Body of pancreas (tissue), 4 donors: ENCODE data around the gene FGF14. TPM values are rescaled to one million over a fixed set of nuclear protein-coding genes. Genes with fewer than 3 reads are reported as not detected.
"Not testable (repeated sequence)": the region's sequence is repeated elsewhere in the genome, so short reads cannot be mapped to it uniquely, and the experiment has no call there.

Experiments
- ATAC-seq: fragments of 150-250 bp; one replicate; pipeline ENCODE4 v1.9.1; 2016
- DNase-seq, 4 donors: peaks; one replicate each; pipeline ENCODE4 v3.0.0-alpha.2; 2019
- H3K27ac ChIP-seq, 4 donors: fragments of 200-600 bp; sonication (generic); 1 replicate in 3 of 4; 2 replicates in 1 of 4; pipeline versions ENCODE4 v1.5.1 to v1.6.1; 2016 to 2019; ENCODE audit warnings: mild to moderate bottlenecking in 1 of 4, mixed read lengths in 1 of 4, moderate library complexity in 1 of 4
- H3K27me3 ChIP-seq, 2 donors: fragments of 200-600 bp; sonication (generic); one replicate each; pipeline ENCODE4 v1.6.0; 2016; ENCODE audit warnings: mild to moderate bottlenecking in 1 of 2
- H3K36me3 ChIP-seq, 2 donors: fragments of 200-600 bp; sonication (generic); replicated peaks in 1 of 2; 2 replicates each; pipeline ENCODE4 v1.5.1; 2016; ENCODE audit warnings: low read depth in 2 of 2; ENCODE audit not compliant: insufficient read depth in 1 of 2
- H3K4me1 ChIP-seq: fragments of 200-600 bp; sonication (generic); one replicate; pipeline ENCODE4 v1.6.0; 2016
- H3K4me3 ChIP-seq, 2 donors: fragments of 200-600 bp; sonication (generic); 1 replicate in 1 of 2; 2 replicates in 1 of 2; pipeline ENCODE4 v1.5.1; 2016 to 2019
- H3K9me3 ChIP-seq, 3 donors: fragments of 200-600 bp; sonication (generic); 1 replicate in 2 of 3; 2 replicates in 1 of 3; pipeline ENCODE4 v1.5.1; 2016
- CTCF ChIP-seq, 7 experiments: fragments of 450-650 bp in 4 of 7; fragments of 200-600 bp in 3 of 7; sonication (generic) in 3 of 7; IDR thresholded peaks; one replicate each; pipeline ENCODE4 v1.5.1; 2016 to 2019; ENCODE audit warnings: antibody characterized with exemption in 7 of 7
- POLR2A ChIP-seq, 3 donors: fragments of 450-650 bp; IDR thresholded peaks; one replicate each; pipeline ENCODE4 v1.6.1; 2016; ENCODE audit warnings: antibody characterized with exemption in 3 of 3, mild to moderate bottlenecking in 2 of 3
- WGBS, 2 donors: methylation state at CpG; one replicate each; pipeline ENCODE4 v1.1.5; 2017; 5-methylcytosine and 5-hydroxymethylcytosine counted together
- intact Hi-C: fragments of 100-400 bp; cut with DNase I; formaldehyde crosslinking; loops from one replicate; pipeline ENCODE4 v1.15.1; 2023
- total RNA-seq, 2 donors: library from RNA; depleted of rRNA; stranded (reverse); fragments of >200 nt; gene quantifications; one replicate each; pipeline ENCODE4 v1.1.0, GENCODE V29; 2016

The FGF14 gene
- total RNA-seq, 2 donors from 2014 or later: under 0.01 to 0.52 TPM

DNA sequence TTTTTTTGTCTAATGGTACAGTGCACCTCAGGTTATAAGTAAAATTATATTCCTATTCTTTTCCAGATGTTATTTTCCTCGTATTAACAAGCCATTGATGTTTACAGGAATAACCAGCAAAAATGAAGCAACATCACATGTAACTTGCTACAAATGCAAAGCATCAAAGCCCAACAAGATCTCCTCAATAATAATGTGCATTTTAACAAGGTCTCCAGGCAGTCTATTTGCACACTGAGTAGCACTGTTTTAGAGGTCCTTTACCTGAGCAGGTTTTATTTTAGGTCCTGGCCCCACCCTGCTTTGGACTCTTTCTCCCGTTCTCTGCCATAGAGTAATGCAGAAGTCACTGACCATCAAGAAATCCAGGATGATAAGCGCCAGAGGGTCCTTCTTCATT lies 298.4 kb downstream of the FGF14 start:
- WGBS, 2 donors: 41 to 54% methylated on average over 3 of the region's 3 CpGs
- TF ChIP-seq CTCF (IDR thresholded peaks at IDR 0.05) (no peak), POLR2A (IDR thresholded peaks at IDR 0.05) (no peak)

GRCh38 chr13:102100234-102100633 lies 301.6 kb downstream of the FGF14 start:
- DNase-seq (no peak), ATAC-seq (no peak)
- Histone ChIP-seq H3K4me1 (no peaks in the 10 kb centered on the region), H3K27ac (no peak overlapping the region), H3K36me3 (no peaks in the 10 kb centered on the region), H3K4me3 (no peak overlapping the region), H3K27me3 (no peaks in the 10 kb centered on the region), H3K9me3 (no peaks in the 10 kb centered on the region)
- WGBS, 2 donors: 76 to 83% methylated on average over 3 of the region's 3 CpGs
- intact Hi-C loops: no loop called here
- TF ChIP-seq POLR2A (IDR thresholded peaks at IDR 0.05): no peak
- TF ChIP-seq CTCF (IDR thresholded peaks at IDR 0.05): no peak

More for the DNA sequence above, 298.4 kb downstream of the FGF14 start:
- H3K27me3 ChIP-seq: no peaks in the 10 kb centered on the region
- H3K4me3 ChIP-seq: no peak overlapping the region
- intact Hi-C loops: no loop called here
- ATAC-seq: no peak
- no peaks in the 10 kb centered on the region for H3K4me1 ChIP-seq
- H3K9me3 ChIP-seq: no peaks in the 10 kb centered on the region
- no peak overlapping the region for H3K27ac ChIP-seq
- no peak for DNase-seq
- H3K36me3 ChIP-seq: no peaks in the 10 kb centered on the region

- 16 to 24% methylated on average over 3 to 5 of the region's 5 CpGs for WGBS, 2 donors
- TF ChIP-seq CTCF (IDR thresholded peaks at IDR 0.05): no peak
- TF ChIP-seq POLR2A (IDR thresholded peaks at IDR 0.05): no peak
Observed at GRCh38 chr13:102097708-102098107, 304.1 kb downstream of the FGF14 start.

GRCh38 chr13:102093288-102093687 lies 308.6 kb downstream of the FGF14 start:
- H3K36me3 ChIP-seq, H3K27ac ChIP-seq, H3K4me1 ChIP-seq, DNase-seq, H3K4me3 ChIP-seq, intact Hi-C loops, H3K9me3 ChIP-seq, ATAC-seq, H3K27me3 ChIP-seq: not testable (repeated sequence)

More at GRCh38 chr13:102097708-102098107, 304.1 kb downstream of the FGF14 start:
- DNase-seq: no peak
- H3K27ac ChIP-seq: no peak overlapping the region
- no peak overlapping the region for H3K4me3 ChIP-seq
- no peaks in the 10 kb centered on the region for H3K9me3 ChIP-seq
- no peak for ATAC-seq
- intact Hi-C loops: no loop called here
- H3K4me1 ChIP-seq: no peaks in the 10 kb centered on the region
- H3K27me3 ChIP-seq: no peaks in the 10 kb centered on the region
- H3K36me3 ChIP-seq: no peaks in the 10 kb centered on the region

- ATAC-seq: no peak
- Histone ChIP-seq H3K4me1 (no peaks in the 10 kb centered on the region), H3K27me3 (no peaks in the 10 kb centered on the region), H3K27ac (no peak overlapping the region), H3K9me3 (no peaks in the 10 kb centered on the region), H3K36me3 (no peaks in the 10 kb centered on the region), H3K4me3 (no peak overlapping the region)
- intact Hi-C loops: no loop called here
- WGBS, 2 donors: 32 to 35% methylated on average over 3 of the region's 3 CpGs
- no peak for TF ChIP-seq POLR2A (IDR thresholded peaks at IDR 0.05)
- TF ChIP-seq CTCF (IDR thresholded peaks at IDR 0.05): no peak
- DNase-seq: no peak
Observed at GRCh38 chr13:102091231-102091630, 310.6 kb downstream of the FGF14 start.
